IPS DF 4.7 (cell line): ENCODE measurements around the gene EXOC3L2.

ENCODE experiments used
- DNase-seq: peaks from one replicate; pipeline ENCODE4 v3.0.0-alpha.2; 2013; ENCODE audit warnings: low spot score; ENCODE audit errors: extremely low read depth

EXOC3L2 gene

GRCh38 chr19:45180936-45181335 lies 64.3 kb downstream of the EXOC3L2 start:
- no peak for DNase-seq

GRCh38 chr19:45179892-45180370 lies 65.3 kb downstream of the EXOC3L2 start:
- DNase-seq, result no peak

GRCh38 chr19:45179072-45179891 lies 65.9 kb downstream of the EXOC3L2 start:
- DNase-seq, result no peak

- peak; percentile 99 for DNase-seq
Measured at GRCh38 chr19:45178262-45179071, 66.7 kb downstream of the EXOC3L2 start, which contains the start of gene BLOC1S3. Gene BLOC1S3 (plus strand): TSS chr19:45178784. CDS start chr19:45179297, 513 bp downstream.

GRCh38 chr19:45177817-45178261 lies 67.4 kb downstream of the EXOC3L2 start, which contains the start of gene TRAPPC6A:
Gene TRAPPC6A (minus strand): TSS chr19:45178237. CDS start chr19:45178218, 19 bp downstream.
- no peak for DNase-seq

- DNase-seq, result no peak
Measured at GRCh38 chr19:45175515-45176345, 69.5 kb downstream of the EXOC3L2 start.

- DNase-seq, result no peak
Measured at GRCh38 chr19:45173816-45174215, 71.4 kb downstream of the EXOC3L2 start.

GRCh38 chr19:45172611-45173208 lies 72.5 kb downstream of the EXOC3L2 start:
- no peak for DNase-seq

GRCh38 chr19:45172173-45172572 lies 73.0 kb downstream of the EXOC3L2 start:
- DNase-seq, result no peak

GRCh38 chr19:45171211-45171623 lies 74.0 kb downstream of the EXOC3L2 start:
- DNase-seq, result no peak

- no peak for DNase-seq
Measured at GRCh38 chr19:45170146-45171106, 74.8 kb downstream of the EXOC3L2 start.

GRCh38 chr19:45169602-45170001 lies 75.6 kb downstream of the EXOC3L2 start:
- DNase-seq, result no peak

- no peak for DNase-seq
Measured at GRCh38 chr19:45168767-45169351, 76.3 kb downstream of the EXOC3L2 start.

GRCh38 chr19:45166723-45167252 lies 78.4 kb downstream of the EXOC3L2 start:
- DNase-seq, result no peak

- DNase-seq, result no peak
Measured at GRCh38 chr19:45164577-45165335, 80.5 kb downstream of the EXOC3L2 start.

- no peak for DNase-seq
Measured at GRCh38 chr19:45163751-45164460, 81.3 kb downstream of the EXOC3L2 start.

GRCh38 chr19:45163156-45163555 lies 82.1 kb downstream of the EXOC3L2 start:
- no peak for DNase-seq
